ENCODE results near the gene THUMPD1. TPM values are rescaled to one million over a fixed set of nuclear protein-coding genes. Genes with fewer than 3 reads are reported as not detected.

The THUMPD1 gene
- total and polyA plus RNA-seq, 10 of the 15 experiments (the other 5 are each of a cell fraction or from before 2014, with no cell fraction given), result 21.5 to 49.5 (median 36.9) TPM

GRCh38 chr16:20743591-20743990 lies 2.0 kb upstream of the THUMPD1 start:
- H3K79me2 ChIP-seq (ENCODE audit: control insufficient read depth, insufficient read depth, low read length), result peaks cover 26% of the 10 kb centered on the region
- intact Hi-C loops (cut with micrococcal nuclease; ENCODE audit: unreplicated experiment), result no loop called here
- DNase-seq (ENCODE audit: low read depth, low spot score) (no peak), ATAC-seq (no peak), FAIRE-seq (no peak)
- H3K4me3 ChIP-seq, result no peak overlapping the region
- POLR2A ChIA-PET, result no interaction called here
- H3K4me2 ChIP-seq (ENCODE audit: control insufficient read depth, insufficient read depth), result no peak overlapping the region
- no peak overlapping the region for H3K9ac ChIP-seq (ENCODE audit: control insufficient read depth, insufficient read depth, low read length)
- in situ Hi-C loops (cut with MboI), result no loop called here
- no peak overlapping the region for H2AFZ ChIP-seq (ENCODE audit: control insufficient read depth, low read depth, low read length)
- SMC1A ChIA-PET (ENCODE audit: uncharacterized antibody, unreplicated experiment), result no interaction called here
- no peaks in the 10 kb centered on the region; the same call in 1 of the 3 replicates for H3K9me3 ChIP-seq (replicated peaks; ENCODE audit: control insufficient read depth, insufficient read depth, low read length)
- TF ChIP-seq CBX3 (IDR thresholded peaks at IDR 0.05; ENCODE audit: borderline replicate concordance, low read depth) (no peak), RUNX3 (IDR thresholded peaks at IDR 0.05; ENCODE audit: low read length) (no peak), EZH2 (IDR thresholded peaks at IDR 0.05; ENCODE audit: borderline replicate concordance, control insufficient read depth, low read depth, low read length) (no peak), EP300 (IDR thresholded peaks at IDR 0.05; ENCODE audit: borderline replicate concordance in 1 of 2, control insufficient read depth in 1 of 2, low read depth in 2 of 2, low read length in 2 of 2) (no peak), JUNB (IDR thresholded peaks at IDR 0.05) (no peak), HSF1 (IDR thresholded peaks at IDR 0.05; ENCODE audit: low read depth, low read length) (no peak), BHLHE40 (IDR thresholded peaks at IDR 0.05; ENCODE audit: borderline replicate concordance in 1 of 2, low read depth in 2 of 2, low read length in 1 of 2) (no peak), SREBF1 (IDR thresholded peaks at IDR 0.05; ENCODE audit: low read length) (no peak), SRF (IDR thresholded peaks at IDR 0.05; ENCODE audit: low read depth in 2 of 2, low read length in 2 of 2) (no peak), RELA (IDR thresholded peaks at IDR 0.05; ENCODE audit: borderline replicate concordance, partially characterized antibody) (no peak), ATF7 (IDR thresholded peaks at IDR 0.05; ENCODE audit: low read depth) (no peak), STAT1 (conservative IDR thresholded peaks at IDR 0.05) (no peak), BCL11A (IDR thresholded peaks at IDR 0.05; ENCODE audit: low read depth, low read length) (no peak), NR2C2 (IDR thresholded peaks at IDR 0.05; ENCODE audit: borderline replicate concordance, control insufficient read depth, insufficient read length, low read depth) (no peak), TARDBP (IDR thresholded peaks at IDR 0.05; ENCODE audit: borderline replicate concordance) (no peak)
- TF ChIP-seq, protein P1, sequence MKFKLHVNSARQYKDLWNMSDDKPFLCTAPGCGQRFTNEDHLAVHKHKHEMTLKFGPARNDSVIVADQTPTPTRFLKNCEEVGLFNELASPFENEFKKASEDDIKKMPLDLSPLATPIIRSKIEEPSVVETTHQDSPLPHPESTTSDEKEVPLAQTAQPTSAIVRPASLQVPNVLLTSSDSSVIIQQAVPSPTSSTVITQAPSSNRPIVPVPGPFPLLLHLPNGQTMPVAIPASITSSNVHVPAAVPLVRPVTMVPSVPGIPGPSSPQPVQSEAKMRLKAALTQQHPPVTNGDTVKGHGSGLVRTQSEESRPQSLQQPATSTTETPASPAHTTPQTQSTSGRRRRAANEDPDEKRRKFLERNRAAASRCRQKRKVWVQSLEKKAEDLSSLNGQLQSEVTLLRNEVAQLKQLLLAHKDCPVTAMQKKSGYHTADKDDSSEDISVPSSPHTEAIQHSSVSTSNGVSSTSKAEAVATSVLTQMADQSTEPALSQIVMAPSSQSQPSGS (IDR thresholded peaks at IDR 0.05; ENCODE audit: low read length), result no peak
- TF ChIP-seq, protein P2, sequence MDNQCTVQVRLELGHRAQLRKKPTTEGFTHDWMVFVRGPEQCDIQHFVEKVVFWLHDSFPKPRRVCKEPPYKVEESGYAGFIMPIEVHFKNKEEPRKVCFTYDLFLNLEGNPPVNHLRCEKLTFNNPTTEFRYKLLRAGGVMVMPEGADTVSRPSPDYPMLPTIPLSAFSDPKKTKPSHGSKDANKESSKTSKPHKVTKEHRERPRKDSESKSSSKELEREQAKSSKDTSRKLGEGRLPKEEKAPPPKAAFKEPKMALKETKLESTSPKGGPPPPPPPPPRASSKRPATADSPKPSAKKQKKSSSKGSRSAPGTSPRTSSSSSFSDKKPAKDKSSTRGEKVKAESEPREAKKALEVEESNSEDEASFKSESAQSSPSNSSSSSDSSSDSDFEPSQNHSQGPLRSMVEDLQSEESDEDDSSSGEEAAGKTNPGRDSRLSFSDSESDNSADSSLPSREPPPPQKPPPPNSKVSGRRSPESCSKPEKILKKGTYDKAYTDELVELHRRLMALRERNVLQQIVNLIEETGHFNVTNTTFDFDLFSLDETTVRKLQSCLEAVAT (IDR thresholded peaks at IDR 0.05), result no peak
- CTCF ChIA-PET, result no interaction called here
- H3K4me1 ChIP-seq (ENCODE audit: control insufficient read depth, insufficient read depth, low read length), result peaks cover 4% of the 10 kb centered on the region; the same call in 1 of the 2 replicates
- no TSS peak for BruUV-seq (replicated peaks)
- no peaks in the 10 kb centered on the region for H4K20me1 ChIP-seq (ENCODE audit: control insufficient read depth, insufficient read depth)
- no peak overlapping the region for H3K27ac ChIP-seq (ENCODE audit: control insufficient read depth, insufficient read depth)
- H3K36me3 ChIP-seq (ENCODE audit: control insufficient read depth in 2 of 2, insufficient read depth in 2 of 2, low read length in 1 of 2), result peaks cover 0 to 6% of the 10 kb centered on the region in 2 experiments; a peak in 1 of 4 replicates
- H3K27me3 ChIP-seq (replicated peaks in 1 of 2; ENCODE audit: control insufficient read depth in 2 of 2, insufficient read depth in 2 of 2, low read length in 1 of 2), result no peaks in the 10 kb centered on the region
- RAD21 ChIA-PET (ENCODE audit: unreplicated experiment), result no interaction called here

Data from GM12878 (cell line).